Astrocyte of the cerebellum (primary cell): ENCODE results near the gene PTGDS.
A peak's percentile ranks its signal among the peaks of the same experiment; 100 is the strongest.

ENCODE experiments used
- DNase-seq: peaks from one replicate; pipeline ENCODE4 v3.0.0-alpha.2; 2011; ENCODE audit warnings: low read depth
- H3K4me3 ChIP-seq: 2 replicates; pipeline ENCODE4 v1.5.1; 2011; ENCODE audit warnings: mild to moderate bottlenecking, low read depth, low read length, moderate library complexity
- CTCF ChIP-seq: IDR thresholded peaks from 2 replicates; pipeline ENCODE4 v1.5.1; 2012; ENCODE audit warnings: low read length, low read depth, moderate library complexity, mild to moderate bottlenecking; ENCODE audit errors: missing control alignments
- in situ Hi-C: cut with HindIII; loops from 2 replicates; pipeline ENCODE4 v1.10.0; 2017; ENCODE audit warnings: low sequenced_read_pairs

PTGDS gene

GRCh38 chr9:136971746-136972145 lies 5.6 kb upstream of the PTGDS start:
- no peak overlapping the region for H3K4me3 ChIP-seq
- in situ Hi-C loops = no loop called here
- no peak for TF ChIP-seq CTCF

GRCh38 chr9:136972335-136972734 lies 5.0 kb upstream of the PTGDS start:
- in situ Hi-C loops = no loop called here
- TF ChIP-seq CTCF = no peak
- DNase-seq = no peak
- H3K4me3 ChIP-seq = no peak overlapping the region

More at GRCh38 chr9:136971746-136972145, 5.6 kb upstream of the PTGDS start:
- no peak for DNase-seq

- in situ Hi-C loops = no loop called here
- no peak for TF ChIP-seq CTCF
- no peak for DNase-seq
- no peak overlapping the region for H3K4me3 ChIP-seq
These were observed 4.6 kb upstream of the PTGDS start for GRCh38 chr9:136972743-136973142.

GRCh38 chr9:136973618-136974617 lies 3.4 kb upstream of the PTGDS start:
- no peak for TF ChIP-seq CTCF
- DNase-seq = no peak
- no peak overlapping the region for H3K4me3 ChIP-seq
- in situ Hi-C loops = no loop called here

- no peak for DNase-seq
- in situ Hi-C loops = no loop called here
- H3K4me3 ChIP-seq = no peak overlapping the region
- no peak for TF ChIP-seq CTCF
These were observed 2.3 kb upstream of the PTGDS start for GRCh38 chr9:136974817-136975535.

GRCh38 chr9:136975644-136976043 lies 1.7 kb upstream of the PTGDS start:
- peak; percentile 39 for TF ChIP-seq CTCF
- H3K4me3 ChIP-seq = no peak overlapping the region
- in situ Hi-C loops = no loop called here
- peak; percentile 15 for DNase-seq
